GM12873 (cell line): ENCODE measurements around the gene PPM1H.

Experiments used
- CTCF ChIP-seq: IDR thresholded peaks from 2 replicates; pipeline ENCODE4 v1.5.1; 2012; ENCODE audit warnings: low read depth, mild to moderate bottlenecking, moderate library complexity, low read length, control low read depth; ENCODE audit not compliant: insufficient read depth; ENCODE audit errors: missing control alignments

Gene PPM1H

DNA sequence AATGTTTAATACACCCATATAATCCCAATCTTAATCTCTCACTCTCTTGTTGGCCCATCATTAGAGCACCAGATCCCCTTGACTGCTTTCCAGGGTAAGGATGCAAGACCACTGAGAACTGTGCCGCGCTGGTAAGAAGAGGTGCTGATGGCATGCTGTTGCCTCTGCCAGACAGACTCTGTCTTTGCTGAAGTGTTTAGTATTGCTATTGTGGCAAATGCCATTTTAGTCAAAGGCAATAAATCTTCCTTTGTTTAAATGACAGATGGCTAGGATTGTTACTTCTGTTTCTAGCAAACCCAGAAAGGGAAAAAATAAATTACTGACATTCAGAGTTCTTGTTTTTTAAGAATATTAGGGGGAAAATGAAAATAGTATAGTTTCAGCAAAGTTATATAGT lies 316.0 kb downstream of the PPM1H start:
- TF ChIP-seq CTCF: no peak

DNA sequence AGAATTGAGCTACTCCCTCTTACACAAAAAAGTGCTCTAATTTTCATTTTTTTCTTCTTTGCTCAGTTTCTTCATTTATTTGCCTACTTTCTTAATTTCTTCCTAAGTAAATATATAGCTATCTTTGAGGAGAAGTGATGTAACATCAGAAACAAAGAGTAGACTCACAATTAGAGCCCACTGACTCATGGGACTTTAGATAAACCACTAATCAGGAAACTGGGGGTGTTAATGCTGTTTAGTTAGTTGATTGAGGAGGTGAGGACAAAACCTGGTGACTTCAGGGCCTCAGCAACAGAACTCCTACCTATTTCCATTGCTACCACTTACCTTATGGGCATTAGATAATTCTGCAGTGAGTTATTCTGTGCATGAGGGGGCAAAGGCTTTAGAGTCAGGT lies 316.6 kb downstream of the PPM1H start:
- TF ChIP-seq CTCF: no peak

DNA sequence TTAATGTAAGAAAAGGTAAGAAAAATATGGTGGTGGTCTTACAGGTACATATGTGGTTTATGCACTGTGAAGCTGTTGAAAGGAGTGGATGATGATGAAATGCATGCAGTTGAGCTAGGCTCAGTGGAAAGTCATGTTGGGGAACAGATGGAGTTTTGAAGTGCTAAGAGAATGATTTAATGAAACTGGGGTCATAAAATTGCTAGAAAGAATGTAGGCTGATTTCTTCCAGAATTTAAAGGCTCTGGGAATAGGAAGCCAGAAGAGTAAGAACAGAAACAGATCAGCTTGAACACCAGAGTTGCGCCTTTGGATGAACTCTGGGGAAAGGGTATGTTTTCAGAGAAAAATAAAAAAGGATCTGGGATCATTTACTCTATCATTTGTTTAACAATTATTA lies 321.9 kb downstream of the PPM1H start:
- no peak for TF ChIP-seq CTCF

DNA sequence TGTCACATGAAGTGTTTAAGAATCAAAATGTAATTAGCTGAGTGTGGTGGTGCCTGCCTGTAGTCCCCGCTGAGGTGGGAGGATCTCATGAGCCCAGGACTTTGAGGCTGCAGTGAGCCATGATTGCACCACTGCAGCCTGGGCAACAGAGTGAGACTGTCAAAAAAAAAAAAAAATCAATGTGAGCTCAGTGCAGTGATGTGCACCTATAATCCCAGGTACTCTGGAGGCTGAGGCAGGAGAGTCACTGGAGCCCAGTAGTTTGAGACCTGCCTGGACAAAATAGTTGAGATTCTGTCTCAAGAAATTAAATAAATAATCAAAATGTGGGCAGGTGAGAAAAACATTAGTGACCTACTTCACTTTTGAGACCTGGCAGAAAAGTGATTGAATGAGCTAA lies 328.3 kb downstream of the PPM1H start:
- no peak for TF ChIP-seq CTCF

DNA sequence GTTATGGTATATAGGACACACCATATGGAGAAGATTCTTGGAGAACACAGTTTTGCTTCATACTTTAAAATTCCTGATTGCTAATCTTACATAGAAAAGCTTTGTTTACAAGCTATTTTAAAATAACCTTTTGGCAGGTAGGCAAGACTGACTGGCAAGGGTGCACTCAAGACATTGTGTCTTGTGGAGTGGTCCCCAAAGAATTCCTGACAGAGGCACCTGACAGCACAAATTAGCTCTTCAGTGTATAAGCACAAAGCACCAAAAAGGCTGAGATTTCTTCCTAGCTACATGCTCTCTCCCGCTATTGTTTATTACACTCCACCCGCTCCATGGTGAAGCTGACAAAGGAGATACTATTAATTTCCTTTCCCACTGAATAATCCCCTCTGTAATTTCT lies 329.0 kb downstream of the PPM1H start:
- TF ChIP-seq CTCF: no peak

GRCh38 chr12:62604871-62605270 lies 330.1 kb downstream of the PPM1H start:
- TF ChIP-seq CTCF: no peak

DNA sequence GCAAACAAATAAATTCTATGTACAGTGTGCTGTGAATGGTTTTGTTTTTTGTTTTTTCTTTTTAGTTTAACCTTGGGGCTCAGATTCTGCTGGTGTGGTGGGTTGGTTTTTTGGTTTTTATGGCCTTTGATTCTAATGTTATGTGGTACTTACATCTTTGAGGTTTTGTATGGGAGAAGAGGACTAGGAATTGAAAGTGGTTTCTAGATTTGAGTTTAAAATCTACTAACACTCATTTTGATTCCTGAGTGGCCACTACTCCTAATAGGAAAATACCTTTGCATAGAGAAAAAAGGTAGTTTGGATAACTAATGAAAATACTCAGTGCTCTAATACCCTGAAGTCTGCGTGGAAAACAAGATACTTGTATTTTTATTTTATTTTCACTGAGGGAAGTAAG lies 330.6 kb downstream of the PPM1H start:
- TF ChIP-seq CTCF: no peak

- TF ChIP-seq CTCF: no peak
These were observed 331.2 kb downstream of the PPM1H start for GRCh38 chr12:62603811-62604098.
